ENCODE results near the gene TRMT10A. TPM values are rescaled to one million over a fixed set of nuclear protein-coding genes. Genes with fewer than 3 reads are reported as not detected.

Gene TRMT10A
- total and polyA plus RNA-seq, 4 experiments from 2014 or later, result 3.7 to 5.7 (median 5.4) TPM

DNA sequence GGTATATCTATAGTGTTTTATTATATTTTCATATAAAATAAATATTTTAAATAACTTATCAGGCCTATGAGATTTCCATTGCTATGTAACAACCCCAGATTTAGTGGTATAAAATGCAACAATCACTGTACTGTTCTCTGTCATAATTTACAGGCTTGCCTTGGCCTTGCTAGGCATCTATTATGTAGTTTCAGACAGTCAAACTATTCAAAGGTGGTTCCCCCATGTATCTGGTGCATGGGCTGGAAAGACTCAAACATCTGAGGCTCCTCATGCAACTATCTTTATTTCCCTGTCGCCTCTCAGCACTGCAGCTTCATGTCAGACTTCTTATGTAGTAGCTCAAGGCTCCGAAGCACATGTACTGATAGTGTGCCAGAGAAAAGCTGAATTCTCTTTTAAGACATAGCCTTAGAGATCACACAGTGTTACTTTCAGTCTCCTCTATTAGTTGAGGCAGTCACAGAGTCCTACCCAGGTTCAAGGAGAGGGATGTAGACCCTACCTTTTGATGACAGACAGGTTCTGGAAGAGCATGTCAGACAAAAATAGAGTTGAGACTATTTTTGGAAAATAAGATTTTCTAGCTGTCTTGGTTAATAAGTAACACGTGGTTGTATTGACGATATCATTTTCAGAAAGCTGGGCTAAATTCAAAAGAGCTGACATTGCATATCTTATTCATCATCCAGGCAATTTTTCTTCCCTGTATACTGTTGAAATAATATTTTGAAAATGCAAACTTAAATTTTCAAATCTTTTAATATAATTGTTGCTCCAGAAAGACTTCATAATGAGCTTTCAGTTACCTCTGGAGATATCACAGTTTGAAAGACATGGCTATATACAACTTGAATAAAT is 30.2 kb upstream of the TRMT10A start:
- Mint-ChIP-seq H3K36me3 (no peaks in the 10 kb centered on the region), H3K4me1 (no peaks in the 10 kb centered on the region), H3K4me3 (no peak overlapping the region), H3K27ac (no peak overlapping the region), H3K9me3 (no peaks in the 10 kb centered on the region), H3K27me3 (no peaks in the 10 kb centered on the region)
- DNase-seq, result no peak
- Histone ChIP-seq H3K9me3 (ENCODE audit: control insufficient read depth in 1 of 2, low read length in 2 of 2) (no peaks in the 10 kb centered on the region), H3K27ac (ENCODE audit: low read depth, low read length) (no peak overlapping the region), H3K4me1 (ENCODE audit: insufficient read depth, low read length) (no peaks in the 10 kb centered on the region), H3K27me3 (ENCODE audit: insufficient read depth, low read length) (no peaks in the 10 kb centered on the region), H3K4me3 (ENCODE audit: low read length in 2 of 2) (no peak overlapping the region), H3K36me3 (ENCODE audit: insufficient read depth, low read length) (no peaks in the 10 kb centered on the region)
- ChIA-PET CTCF (ENCODE audit: partially characterized antibody) (no interaction called here), POLR2A (ENCODE audit: partially characterized antibody) (no interaction called here)
- intact Hi-C loops (cut with micrococcal nuclease), result no loop called here

DNA sequence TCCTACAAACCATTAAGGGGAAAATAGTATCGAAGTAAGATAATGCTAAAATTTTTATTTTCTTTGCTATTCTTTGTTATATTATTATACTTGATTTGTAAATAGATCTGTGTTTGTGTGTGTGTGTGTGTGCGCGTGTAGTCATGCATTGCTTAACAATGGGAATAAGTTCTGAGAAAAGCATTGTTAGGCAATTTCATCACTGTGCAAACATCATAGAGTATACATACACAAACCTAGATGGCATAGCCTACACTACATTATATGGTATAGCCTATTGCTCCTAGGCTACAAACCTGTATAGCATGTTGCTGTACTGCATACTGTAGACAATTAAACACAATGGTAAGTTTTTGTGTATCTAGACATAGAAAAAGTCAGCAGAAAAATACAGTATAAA is 27.9 kb upstream of the TRMT10A start:
- H3K27me3 ChIP-seq (ENCODE audit: insufficient read depth, low read length), result no peaks in the 10 kb centered on the region
- H3K4me1 ChIP-seq (ENCODE audit: insufficient read depth, low read length), result no peaks in the 10 kb centered on the region
- H3K27me3 Mint-ChIP-seq, result peaks cover 0 to 2% of the 10 kb centered on the region in 2 donors
- H3K4me3 Mint-ChIP-seq, result no peak overlapping the region
- intact Hi-C loops (cut with micrococcal nuclease), result no loop called here
- ChIA-PET POLR2A (ENCODE audit: partially characterized antibody) (no interaction called here), CTCF (ENCODE audit: partially characterized antibody) (no interaction called here)
- H3K4me1 Mint-ChIP-seq, result no peaks in the 10 kb centered on the region
- H3K4me3 ChIP-seq (ENCODE audit: low read length in 2 of 2), result no peak overlapping the region
- no peaks in the 10 kb centered on the region for H3K9me3 Mint-ChIP-seq
- no peaks in the 10 kb centered on the region for H3K36me3 Mint-ChIP-seq
- DNase-seq, result no peak
- H3K36me3 ChIP-seq (ENCODE audit: insufficient read depth, low read length), result no peaks in the 10 kb centered on the region
- H3K9me3 ChIP-seq (ENCODE audit: control insufficient read depth in 1 of 2, low read length in 2 of 2), result no peaks in the 10 kb centered on the region
- no peak overlapping the region for H3K27ac ChIP-seq (ENCODE audit: low read depth, low read length)
- no peak overlapping the region for H3K27ac Mint-ChIP-seq

DNA sequence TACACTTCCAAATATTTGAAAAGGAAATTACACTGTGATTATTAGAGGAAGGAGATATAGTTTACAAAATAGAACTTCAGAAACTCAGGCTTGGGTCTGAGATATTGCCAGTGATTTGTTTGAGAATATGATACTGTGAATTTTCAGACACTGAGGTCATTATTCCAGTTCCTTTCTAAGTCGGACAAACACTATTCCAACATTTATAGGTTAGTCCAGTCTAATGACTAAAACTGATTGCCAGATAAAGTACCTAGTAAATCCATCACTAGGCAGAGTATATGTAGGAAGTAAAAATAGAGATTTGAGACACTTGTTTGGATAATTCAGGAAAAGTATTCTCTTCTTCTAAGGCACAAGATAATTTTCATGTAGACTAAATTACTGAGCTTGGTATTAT is 24.0 kb upstream of the TRMT10A start:
- DNase-seq, result no peak
- Histone ChIP-seq H3K4me1 (ENCODE audit: insufficient read depth, low read length) (no peaks in the 10 kb centered on the region), H3K27ac (ENCODE audit: low read depth, low read length) (no peak overlapping the region), H3K9me3 (ENCODE audit: control insufficient read depth in 1 of 2, low read length in 2 of 2) (no peaks in the 10 kb centered on the region), H3K4me3 (ENCODE audit: low read length in 2 of 2) (no peak overlapping the region), H3K27me3 (ENCODE audit: insufficient read depth, low read length) (no peaks in the 10 kb centered on the region), H3K36me3 (ENCODE audit: insufficient read depth, low read length) (no peaks in the 10 kb centered on the region)
- intact Hi-C loops (cut with micrococcal nuclease), result no loop called here
- Mint-ChIP-seq H3K4me3 (no peak overlapping the region), H3K36me3 (no peaks in the 10 kb centered on the region), H3K4me1 (no peaks in the 10 kb centered on the region), H3K27ac (no peak overlapping the region), H3K27me3 (peaks cover 4 to 10% of the 10 kb centered on the region in 2 donors), H3K9me3 (no peaks in the 10 kb centered on the region)
- ChIA-PET POLR2A (ENCODE audit: partially characterized antibody) (no interaction called here), CTCF (ENCODE audit: partially characterized antibody) (no interaction called here)

DNA sequence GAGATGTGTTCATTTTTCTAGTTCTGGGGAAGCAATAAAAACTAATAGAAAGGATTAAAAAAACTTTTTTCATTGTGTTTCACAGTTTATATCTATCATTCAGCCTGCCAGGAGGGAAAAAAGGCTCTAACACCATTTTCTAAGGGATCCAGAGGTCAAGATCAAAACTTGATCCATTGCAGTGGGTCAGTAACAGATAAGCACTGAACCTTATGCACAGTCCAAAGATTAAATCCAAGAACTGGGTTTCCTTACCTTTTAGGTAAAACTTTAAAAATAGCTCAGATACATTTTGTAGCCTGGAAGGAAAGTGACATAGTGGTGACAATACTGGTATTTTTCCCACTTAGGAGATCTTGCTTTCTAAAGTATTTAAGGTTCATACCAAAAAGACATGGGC is 23.5 kb upstream of the TRMT10A start:
- intact Hi-C loops (cut with micrococcal nuclease), result no loop called here
- H3K9me3 Mint-ChIP-seq, result no peaks in the 10 kb centered on the region
- no peak overlapping the region for H3K27ac Mint-ChIP-seq
- H3K4me3 Mint-ChIP-seq, result no peak overlapping the region
- no peaks in the 10 kb centered on the region for H3K27me3 ChIP-seq (ENCODE audit: insufficient read depth, low read length)
- no peaks in the 10 kb centered on the region for H3K9me3 ChIP-seq (ENCODE audit: control insufficient read depth in 1 of 2, low read length in 2 of 2)
- H3K36me3 ChIP-seq (ENCODE audit: insufficient read depth, low read length), result no peaks in the 10 kb centered on the region
- ChIA-PET CTCF (ENCODE audit: partially characterized antibody) (no interaction called here), POLR2A (ENCODE audit: partially characterized antibody) (no interaction called here)
- no peak overlapping the region for H3K27ac ChIP-seq (ENCODE audit: low read depth, low read length)
- no peaks in the 10 kb centered on the region for H3K4me1 Mint-ChIP-seq
- no peak for DNase-seq
- no peak overlapping the region for H3K4me3 ChIP-seq (ENCODE audit: low read length in 2 of 2)
- H3K27me3 Mint-ChIP-seq, result peaks cover 7 to 10% of the 10 kb centered on the region in 2 donors
- H3K36me3 Mint-ChIP-seq, result no peaks in the 10 kb centered on the region
- no peaks in the 10 kb centered on the region for H3K4me1 ChIP-seq (ENCODE audit: insufficient read depth, low read length)

DNA sequence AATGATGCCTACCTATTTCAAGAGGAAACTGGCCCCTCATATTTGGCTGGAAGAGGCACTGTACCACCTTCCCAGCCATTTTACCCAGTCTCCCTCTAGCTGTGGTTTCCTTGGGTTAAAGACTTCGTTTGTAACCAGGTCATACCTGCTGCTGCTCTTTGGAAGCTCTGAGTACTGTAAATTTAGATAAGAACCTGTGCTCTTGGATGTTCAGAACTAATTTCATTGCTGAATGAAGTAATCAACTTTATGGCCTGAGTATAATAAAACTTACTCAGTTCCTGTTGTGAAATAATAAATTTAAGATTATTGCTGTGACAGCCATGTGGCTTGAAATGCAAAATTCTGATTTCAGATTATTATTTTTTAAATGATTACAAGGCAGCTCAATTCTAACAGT is 23.0 kb upstream of the TRMT10A start:
- Mint-ChIP-seq H3K27me3 (peaks cover 11 to 14% of the 10 kb centered on the region in 2 donors), H3K4me3 (no peak overlapping the region), H3K4me1 (no peaks in the 10 kb centered on the region), H3K9me3 (no peaks in the 10 kb centered on the region), H3K27ac (no peak overlapping the region), H3K36me3 (no peaks in the 10 kb centered on the region)
- DNase-seq, result no peak
- intact Hi-C loops (cut with micrococcal nuclease), result no loop called here
- Histone ChIP-seq H3K9me3 (ENCODE audit: control insufficient read depth in 1 of 2, low read length in 2 of 2) (no peaks in the 10 kb centered on the region), H3K4me3 (ENCODE audit: low read length in 2 of 2) (no peak overlapping the region), H3K27ac (ENCODE audit: low read depth, low read length) (no peak overlapping the region), H3K36me3 (ENCODE audit: insufficient read depth, low read length) (no peaks in the 10 kb centered on the region), H3K4me1 (ENCODE audit: insufficient read depth, low read length) (no peaks in the 10 kb centered on the region), H3K27me3 (ENCODE audit: insufficient read depth, low read length) (no peaks in the 10 kb centered on the region)
- CTCF ChIA-PET (ENCODE audit: partially characterized antibody), result no interaction called here
- POLR2A ChIA-PET (ENCODE audit: partially characterized antibody), result no interaction called here

DNA sequence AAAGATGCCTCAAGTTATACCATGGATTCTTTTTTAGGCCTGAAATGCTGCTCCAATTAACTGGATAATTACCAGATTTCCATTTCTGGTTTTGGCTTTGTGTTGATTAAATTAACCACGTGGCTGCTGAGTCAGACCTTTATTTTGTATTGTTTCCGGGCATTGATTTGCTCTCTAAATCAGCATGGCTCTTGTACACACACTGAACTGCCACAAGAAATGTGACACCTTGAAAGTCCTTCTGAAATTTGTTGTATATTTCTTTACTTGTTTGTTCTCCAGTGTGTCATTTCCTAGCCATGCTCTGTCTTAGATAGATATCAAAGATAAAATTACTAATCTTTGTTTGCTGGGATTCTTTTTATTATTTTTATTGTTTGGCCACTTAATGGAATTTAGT is 22.5 kb upstream of the TRMT10A start:
- intact Hi-C loops (cut with micrococcal nuclease), result no loop called here
- Mint-ChIP-seq H3K4me3 (no peak overlapping the region), H3K9me3 (no peaks in the 10 kb centered on the region), H3K4me1 (no peaks in the 10 kb centered on the region), H3K27ac (no peak overlapping the region), H3K36me3 (no peaks in the 10 kb centered on the region), H3K27me3 (peaks cover 14 to 16% of the 10 kb centered on the region in 2 donors)
- POLR2A ChIA-PET (ENCODE audit: partially characterized antibody), result no interaction called here
- Histone ChIP-seq H3K27ac (ENCODE audit: low read depth, low read length) (no peak overlapping the region), H3K4me3 (ENCODE audit: low read length in 2 of 2) (no peak overlapping the region), H3K9me3 (ENCODE audit: control insufficient read depth in 1 of 2, low read length in 2 of 2) (no peaks in the 10 kb centered on the region), H3K27me3 (ENCODE audit: insufficient read depth, low read length) (no peaks in the 10 kb centered on the region), H3K4me1 (ENCODE audit: insufficient read depth, low read length) (no peaks in the 10 kb centered on the region), H3K36me3 (ENCODE audit: insufficient read depth, low read length) (no peaks in the 10 kb centered on the region)
- no peak for DNase-seq
- CTCF ChIA-PET (ENCODE audit: partially characterized antibody), result no interaction called here

DNA sequence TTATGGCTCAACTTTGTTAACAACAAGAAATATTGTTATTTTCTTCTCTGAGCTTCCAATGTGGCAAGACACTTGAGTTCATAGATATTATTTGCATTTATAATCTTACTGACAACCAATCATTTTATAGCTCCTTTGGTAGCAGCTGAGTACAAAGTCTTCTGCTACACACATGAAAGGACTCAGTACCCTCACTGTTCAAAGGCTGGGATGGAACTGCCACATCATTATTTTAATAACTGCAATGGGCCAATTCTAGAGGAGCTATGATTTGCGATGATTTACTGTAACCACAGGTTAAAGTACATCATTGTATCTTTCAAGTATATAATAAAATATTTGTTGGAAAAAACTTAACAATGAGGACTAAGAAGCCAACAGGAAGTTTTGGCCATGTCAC is 21.7 kb upstream of the TRMT10A start:
- intact Hi-C loops (cut with micrococcal nuclease), result no loop called here
- Histone ChIP-seq H3K27ac (ENCODE audit: low read depth, low read length) (no peak overlapping the region), H3K4me3 (ENCODE audit: low read length in 2 of 2) (no peak overlapping the region), H3K9me3 (ENCODE audit: control insufficient read depth in 1 of 2, low read length in 2 of 2) (no peaks in the 10 kb centered on the region), H3K36me3 (ENCODE audit: insufficient read depth, low read length) (no peaks in the 10 kb centered on the region), H3K27me3 (ENCODE audit: insufficient read depth, low read length) (no peaks in the 10 kb centered on the region), H3K4me1 (ENCODE audit: insufficient read depth, low read length) (no peaks in the 10 kb centered on the region)
- Mint-ChIP-seq H3K36me3 (no peaks in the 10 kb centered on the region), H3K9me3 (no peaks in the 10 kb centered on the region), H3K4me3 (no peak overlapping the region), H3K27me3 (peaks cover 15 to 21% of the 10 kb centered on the region in 2 donors), H3K27ac (no peak overlapping the region), H3K4me1 (no peaks in the 10 kb centered on the region)
- POLR2A ChIA-PET (ENCODE audit: partially characterized antibody), result no interaction called here
- DNase-seq, result no peak
- CTCF ChIA-PET (ENCODE audit: partially characterized antibody), result no interaction called here

DNA sequence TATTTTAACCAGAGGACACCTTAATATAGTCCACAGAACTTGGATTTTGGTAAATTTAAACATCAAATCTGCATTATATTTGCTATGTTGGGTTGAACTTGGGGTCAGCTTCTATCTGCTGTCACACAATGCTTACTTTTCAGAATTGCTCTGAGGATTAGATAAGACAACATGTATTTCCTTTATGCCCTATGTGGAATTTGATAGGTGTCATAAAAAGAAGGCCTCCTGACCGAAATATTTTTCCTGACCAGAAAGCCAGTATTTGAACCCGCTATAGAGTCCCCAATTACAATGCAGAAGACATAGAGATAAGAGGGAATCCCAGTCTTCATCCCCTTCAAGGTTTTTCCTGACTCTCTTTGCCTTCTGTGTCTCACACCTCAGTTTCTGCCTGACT is 14.9 kb upstream of the TRMT10A start:
- peaks cover 26 to 34% of the 10 kb centered on the region in 2 donors for H3K27me3 Mint-ChIP-seq
- Histone ChIP-seq H3K27me3 (ENCODE audit: insufficient read depth, low read length) (no peaks in the 10 kb centered on the region), H3K4me3 (ENCODE audit: low read length in 2 of 2) (no peak overlapping the region), H3K4me1 (ENCODE audit: insufficient read depth, low read length) (no peaks in the 10 kb centered on the region), H3K9me3 (ENCODE audit: control insufficient read depth in 1 of 2, low read length in 2 of 2) (no peaks in the 10 kb centered on the region), H3K27ac (ENCODE audit: low read depth, low read length) (no peak overlapping the region), H3K36me3 (ENCODE audit: insufficient read depth, low read length) (no peaks in the 10 kb centered on the region)
- DNase-seq, result no peak
- no peaks in the 10 kb centered on the region for H3K4me1 Mint-ChIP-seq
- intact Hi-C loops (cut with micrococcal nuclease), result no loop called here
- CTCF ChIA-PET (ENCODE audit: partially characterized antibody), result no interaction called here
- no peaks in the 10 kb centered on the region for H3K36me3 Mint-ChIP-seq
- H3K27ac Mint-ChIP-seq, result no peak overlapping the region
- H3K9me3 Mint-ChIP-seq, result no peaks in the 10 kb centered on the region
- POLR2A ChIA-PET (ENCODE audit: partially characterized antibody), result no interaction called here
- H3K4me3 Mint-ChIP-seq, result no peak overlapping the region
